HAP-1 (cell line): ENCODE measurements around the gene ADAMTS15.

Experiments used
- DNase-seq, 2 experiments: peaks; one replicate each; pipeline ENCODE4 v3.0.0-alpha.2; 2016 to 2020; ENCODE audit warnings: low spot score in 2 of 2
- H3K27me3 ChIP-seq: fragments of 250-450 bp; sonication (Bioruptor Pico); 2 replicates; pipeline ENCODE4 v1.5.1; 2020; ENCODE audit warnings: low read depth, mild to moderate bottlenecking, moderate library complexity
- H3K36me3 ChIP-seq: fragments of 250-450 bp; sonication (Bioruptor Pico); replicated peaks from 2 replicates; pipeline ENCODE4 v1.5.1; 2020; ENCODE audit warnings: mild to moderate bottlenecking
- H3K4me1 ChIP-seq: fragments of 250-450 bp; sonication (Bioruptor Pico); 2 replicates; pipeline ENCODE4 v1.5.1; 2020; ENCODE audit warnings: mild to moderate bottlenecking
- H3K4me3 ChIP-seq: fragments of 250-450 bp; sonication (Bioruptor Pico); 2 replicates; pipeline ENCODE4 v1.5.1; 2020; ENCODE audit warnings: mild to moderate bottlenecking, moderate library complexity
- H3K9me3 ChIP-seq: fragments of 250-450 bp; sonication (Bioruptor Pico); 2 replicates; pipeline ENCODE4 v1.5.1; 2020; ENCODE audit warnings: mild to moderate bottlenecking, moderate library complexity
- in situ Hi-C: fragments of 300-500 bp; cut with MboI; formaldehyde crosslinking; loops from 3 replicates; pipeline ENCODE4 v1.14.3; 2020; ENCODE audit warnings: low sequenced_read_pairs, inconsistent platforms, mixed read lengths

Gene ADAMTS15

GRCh38 chr11:130448416-130449309 lies at the start of gene ADAMTS15:
Gene ADAMTS15 (plus strand): TSS chr11:130448645. CDS start chr11:130448974, 329 bp downstream.
- H3K4me3 ChIP-seq: peak within 1 kb of the TSS; percentile 48
- no peaks in the 10 kb centered on the region for H3K27me3 ChIP-seq
- peak; percentile 87 to 94 for DNase-seq
- in situ Hi-C loops: no loop called here
- H3K36me3 ChIP-seq: no peaks in the 10 kb centered on the region
- H3K9me3 ChIP-seq: no peaks in the 10 kb centered on the region
- no peaks in the 10 kb centered on the region for H3K4me1 ChIP-seq

- Histone ChIP-seq H3K36me3 (no peaks in the 10 kb centered on the region), H3K4me3 (no peak overlapping the region), H3K9me3 (no peaks in the 10 kb centered on the region), H3K27me3 (0 out of 2 replicates have a peak, but pooled peaks cover 8% of the 10 kb centered on the region), H3K4me1 (no peaks in the 10 kb centered on the region)
- DNase-seq: no peak
- in situ Hi-C loops: no loop called here
Measured at GRCh38 chr11:130399196-130399595, 49.2 kb upstream of the ADAMTS15 start.

- Histone ChIP-seq H3K4me3 (no peak overlapping the region), H3K36me3 (no peaks in the 10 kb centered on the region), H3K9me3 (no peaks in the 10 kb centered on the region), H3K4me1 (no peaks in the 10 kb centered on the region), H3K27me3 (0 out of 2 replicates have a peak, but pooled peaks cover 8% of the 10 kb centered on the region)
- DNase-seq: no peak
- in situ Hi-C loops: no loop called here
Measured at GRCh38 chr11:130400781-130401483, 47.5 kb upstream of the ADAMTS15 start.

- Histone ChIP-seq H3K36me3 (no peaks in the 10 kb centered on the region), H3K9me3 (no peaks in the 10 kb centered on the region), H3K4me1 (no peaks in the 10 kb centered on the region), H3K27me3 (0 out of 2 replicates have a peak, but pooled peaks cover 8% of the 10 kb centered on the region), H3K4me3 (no peak overlapping the region)
- in situ Hi-C loops: no loop called here
- no peak for DNase-seq
Measured at GRCh38 chr11:130402570-130402969, 45.9 kb upstream of the ADAMTS15 start.

- no peak for DNase-seq
- in situ Hi-C loops: no loop called here
- Histone ChIP-seq H3K9me3 (no peaks in the 10 kb centered on the region), H3K4me3 (no peak overlapping the region), H3K4me1 (no peaks in the 10 kb centered on the region), H3K27me3 (0 out of 2 replicates have a peak, but pooled peaks cover 8% of the 10 kb centered on the region), H3K36me3 (no peaks in the 10 kb centered on the region)
Measured at GRCh38 chr11:130403271-130403804, 45.1 kb upstream of the ADAMTS15 start.

- Histone ChIP-seq H3K4me1 (no peaks in the 10 kb centered on the region), H3K9me3 (no peaks in the 10 kb centered on the region), H3K4me3 (no peak overlapping the region), H3K36me3 (no peaks in the 10 kb centered on the region), H3K27me3 (0 out of 2 replicates have a peak, but pooled peaks cover 8% of the 10 kb centered on the region)
- DNase-seq: no peak
- in situ Hi-C loops: no loop called here
Measured at GRCh38 chr11:130403967-130404366, 44.5 kb upstream of the ADAMTS15 start.

- DNase-seq: no peak
- no peaks in the 10 kb centered on the region for H3K9me3 ChIP-seq
- H3K4me3 ChIP-seq: no peak overlapping the region
- no peaks in the 10 kb centered on the region for H3K4me1 ChIP-seq
- no peaks in the 10 kb centered on the region for H3K36me3 ChIP-seq
- 0 out of 2 replicates have a peak, but pooled peaks cover 8% of the 10 kb centered on the region for H3K27me3 ChIP-seq
- in situ Hi-C loops: no loop called here
Measured at GRCh38 chr11:130404727-130405126, 43.7 kb upstream of the ADAMTS15 start.

- no peaks in the 10 kb centered on the region for H3K36me3 ChIP-seq
- H3K9me3 ChIP-seq: no peaks in the 10 kb centered on the region
- DNase-seq: no peak
- H3K27me3 ChIP-seq: 0 out of 2 replicates have a peak, but pooled peaks cover 5% of the 10 kb centered on the region
- no peak overlapping the region for H3K4me3 ChIP-seq
- no peaks in the 10 kb centered on the region for H3K4me1 ChIP-seq
- in situ Hi-C loops: no loop called here
Measured at GRCh38 chr11:130405428-130405827, 43.0 kb upstream of the ADAMTS15 start.

GRCh38 chr11:130407978-130408377 lies 40.5 kb upstream of the ADAMTS15 start:
- H3K27me3 ChIP-seq: no peaks in the 10 kb centered on the region

GRCh38 chr11:130408401-130408890 lies 40.0 kb upstream of the ADAMTS15 start:
- in situ Hi-C loops: no loop called here
- Histone ChIP-seq H3K4me3 (no peak overlapping the region), H3K27me3 (no peaks in the 10 kb centered on the region), H3K9me3 (no peaks in the 10 kb centered on the region), H3K36me3 (no peaks in the 10 kb centered on the region), H3K4me1 (no peaks in the 10 kb centered on the region)
- DNase-seq: no peak

More at GRCh38 chr11:130407978-130408377, 40.5 kb upstream of the ADAMTS15 start:
- no peak for DNase-seq
- H3K9me3 ChIP-seq: no peaks in the 10 kb centered on the region
- H3K4me3 ChIP-seq: no peak overlapping the region
- H3K36me3 ChIP-seq: no peaks in the 10 kb centered on the region
- H3K4me1 ChIP-seq: no peaks in the 10 kb centered on the region
- in situ Hi-C loops: no loop called here

GRCh38 chr11:130408901-130409300 lies 39.5 kb upstream of the ADAMTS15 start:
- H3K4me1 ChIP-seq: no peaks in the 10 kb centered on the region
- in situ Hi-C loops: no loop called here
- no peaks in the 10 kb centered on the region for H3K9me3 ChIP-seq
- H3K36me3 ChIP-seq: no peaks in the 10 kb centered on the region
- no peak for DNase-seq
- no peak overlapping the region for H3K4me3 ChIP-seq
- H3K27me3 ChIP-seq: no peaks in the 10 kb centered on the region

- no peaks in the 10 kb centered on the region for H3K9me3 ChIP-seq
- in situ Hi-C loops: no loop called here
Measured at GRCh38 chr11:130409594-130410388, 38.7 kb upstream of the ADAMTS15 start.

GRCh38 chr11:130411223-130411622 lies 37.2 kb upstream of the ADAMTS15 start:
- Histone ChIP-seq H3K9me3 (no peaks in the 10 kb centered on the region), H3K4me3 (no peak overlapping the region), H3K27me3 (no peaks in the 10 kb centered on the region), H3K36me3 (no peaks in the 10 kb centered on the region), H3K4me1 (no peaks in the 10 kb centered on the region)
- no peak for DNase-seq
- in situ Hi-C loops: no loop called here

More at GRCh38 chr11:130409594-130410388, 38.7 kb upstream of the ADAMTS15 start:
- Histone ChIP-seq H3K4me3 (no peak overlapping the region), H3K4me1 (no peaks in the 10 kb centered on the region), H3K27me3 (no peaks in the 10 kb centered on the region), H3K36me3 (no peaks in the 10 kb centered on the region)
- DNase-seq: no peak
